HUES48 (cell line): ENCODE results near the gene BRINP3.

Source experiments
- H3K27ac ChIP-seq: one replicate; pipeline ENCODE4 v1.7.0; 2013; ENCODE audit warnings: low read depth, low read length, inconsistent platforms
- H3K27me3 ChIP-seq: 2 replicates; pipeline ENCODE4 v1.6.1; 2013; ENCODE audit warnings: mild to moderate bottlenecking, low read length; ENCODE audit not compliant: control insufficient read depth, insufficient read depth
- H3K36me3 ChIP-seq: 2 replicates; pipeline ENCODE4 v1.6.1; 2013; ENCODE audit warnings: low read length; ENCODE audit not compliant: control insufficient read depth, insufficient read depth
- H3K4me1 ChIP-seq: 2 replicates; pipeline ENCODE4 v1.6.1; 2013; ENCODE audit warnings: mild to moderate bottlenecking, low read length; ENCODE audit not compliant: control insufficient read depth, insufficient read depth
- H3K4me3 ChIP-seq: 2 replicates; pipeline ENCODE4 v1.5.1; 2013; ENCODE audit warnings: mild to moderate bottlenecking, low read depth, low read length
- H3K9ac ChIP-seq: 2 replicates; pipeline ENCODE4 v1.6.1; 2013; ENCODE audit warnings: mild to moderate bottlenecking, low read depth, low read length, moderate library complexity
- H3K9me3 ChIP-seq: 2 replicates; pipeline ENCODE4 v1.6.1; 2013; ENCODE audit warnings: low read length; ENCODE audit not compliant: control insufficient read depth, insufficient read depth

Gene BRINP3

GRCh38 chr1:190067592-190067991, 410.1 kb downstream of the BRINP3 start:
- Histone ChIP-seq H3K4me3 (no peak overlapping the region), H3K4me1 (no peaks in the 10 kb centered on the region), H3K27ac (no peak overlapping the region), H3K9ac (no peak overlapping the region), H3K27me3 (no peaks in the 10 kb centered on the region), H3K36me3 (no peaks in the 10 kb centered on the region), H3K9me3 (no peaks in the 10 kb centered on the region)

- H3K36me3 ChIP-seq, result no peaks in the 10 kb centered on the region
- H3K4me3 ChIP-seq, result no peak overlapping the region
- H3K4me1 ChIP-seq, result no peaks in the 10 kb centered on the region
- no peak overlapping the region for H3K27ac ChIP-seq
- no peak overlapping the region for H3K9ac ChIP-seq
- H3K9me3 ChIP-seq, result no peaks in the 10 kb centered on the region
- no peaks in the 10 kb centered on the region for H3K27me3 ChIP-seq
Measured at GRCh38 chr1:190066011-190066410, 411.7 kb downstream of the BRINP3 start.

- H3K9me3 ChIP-seq, result no peaks in the 10 kb centered on the region
- H3K27ac ChIP-seq, result no peak overlapping the region
- H3K4me3 ChIP-seq, result no peak overlapping the region
- H3K4me1 ChIP-seq, result peaks cover 18% of the 10 kb centered on the region; the same call in 1 of the 2 replicates
- H3K27me3 ChIP-seq, result no peaks in the 10 kb centered on the region
- no peaks in the 10 kb centered on the region for H3K36me3 ChIP-seq
- H3K9ac ChIP-seq, result no peak overlapping the region
Measured at GRCh38 chr1:190049314-190049713, 428.4 kb downstream of the BRINP3 start.
